HG03064 (cell line): Measurements from ENCODE around the gene CD93.

ENCODE experiments used
- ATAC-seq: cut with Tn5 transposase; IDR thresholded peaks from one replicate; pipeline ENCODE4 v1.9.1; 2021; ENCODE audit warnings: low read depth; ENCODE audit not compliant: unreplicated experiment

Gene CD93

GRCh38 chr20:23086056-23086566 is at the start of gene CD93:
Gene CD93, minus strand, starts transcription at chr20:23086324. Its CDS starts 132 bp downstream, at chr20:23086192.
- no peak for ATAC-seq

DNA sequence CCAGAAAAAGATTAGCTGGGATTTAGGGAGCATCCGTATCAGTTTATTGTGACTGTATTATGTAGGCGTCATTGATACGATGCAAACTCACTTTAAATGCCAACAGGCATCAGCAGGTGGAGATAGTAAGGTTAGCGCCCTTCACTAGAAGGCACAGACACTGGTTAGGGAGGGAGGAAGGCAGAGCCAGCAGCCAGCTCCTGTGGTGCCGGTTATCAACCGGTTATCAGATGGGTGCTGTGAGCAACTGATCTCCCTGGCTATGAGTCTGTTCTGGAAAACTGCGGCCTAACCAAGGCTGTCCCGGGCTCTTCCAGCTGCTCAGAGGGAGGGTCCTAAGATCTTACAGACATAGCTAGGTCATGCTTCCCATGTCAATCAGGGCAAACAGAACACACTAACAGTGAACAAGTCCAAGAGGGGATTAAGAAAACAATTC is 47.5 kb upstream of the CD93 start:
- no peak for ATAC-seq

DNA sequence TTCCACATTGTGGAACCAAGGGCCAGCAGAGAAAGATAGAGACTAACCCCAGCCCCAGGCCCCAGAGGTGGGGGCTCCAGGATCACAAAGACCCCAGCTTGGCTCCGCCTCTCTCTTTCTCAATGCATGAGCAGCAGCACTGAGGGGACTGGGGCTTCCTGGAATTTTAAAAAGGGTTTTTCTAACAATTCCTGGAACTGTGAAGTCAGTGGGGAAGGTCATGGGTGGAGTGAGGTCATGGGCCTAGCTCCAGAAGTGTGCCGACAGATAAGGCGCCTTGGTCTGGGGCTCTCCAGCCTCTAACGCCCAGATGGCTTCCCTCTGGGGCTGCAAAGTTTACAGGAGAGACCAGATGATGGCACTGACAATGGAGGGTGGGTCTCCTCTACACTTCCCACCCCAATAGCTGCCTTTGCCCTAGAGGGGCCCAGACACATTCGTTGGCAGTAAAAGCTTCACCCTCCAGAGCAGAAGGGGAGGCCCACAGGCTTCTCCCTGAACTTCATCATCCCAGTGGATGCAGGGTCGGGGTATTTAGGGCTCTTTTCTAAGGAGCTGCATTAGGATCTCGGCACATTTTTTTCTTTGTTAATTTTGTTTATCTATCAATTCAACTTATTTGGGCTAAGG is 46.9 kb upstream of the CD93 start:
- no peak for ATAC-seq

- ATAC-seq = no peak
These were observed 46.3 kb upstream of the CD93 start for GRCh38 chr20:23132293-23132929.

DNA sequence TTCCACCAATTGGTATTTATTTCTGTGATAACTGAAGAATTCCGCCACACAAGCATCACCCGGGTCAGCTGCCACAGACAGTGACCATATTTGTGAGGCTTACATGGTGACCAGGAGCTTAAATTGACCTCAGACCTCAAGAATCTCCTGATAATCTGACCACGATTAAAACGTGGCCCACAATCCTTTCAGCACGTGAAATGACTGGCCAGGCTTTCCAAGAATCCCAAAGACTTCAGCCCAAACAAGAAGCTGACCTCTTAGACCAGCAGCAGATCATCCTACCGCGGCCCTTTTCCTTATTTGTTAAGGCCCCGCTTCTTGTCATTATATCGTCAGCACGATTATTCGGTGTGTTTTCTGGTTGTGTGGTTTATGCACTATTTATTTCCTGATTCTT is 45.6 kb upstream of the CD93 start:
- ATAC-seq = no peak

GRCh38 chr20:23130622-23131140 is 44.6 kb upstream of the CD93 start:
- no peak for ATAC-seq

- ATAC-seq = no peak
These were observed 43.9 kb upstream of the CD93 start for GRCh38 chr20:23129891-23130621.

DNA sequence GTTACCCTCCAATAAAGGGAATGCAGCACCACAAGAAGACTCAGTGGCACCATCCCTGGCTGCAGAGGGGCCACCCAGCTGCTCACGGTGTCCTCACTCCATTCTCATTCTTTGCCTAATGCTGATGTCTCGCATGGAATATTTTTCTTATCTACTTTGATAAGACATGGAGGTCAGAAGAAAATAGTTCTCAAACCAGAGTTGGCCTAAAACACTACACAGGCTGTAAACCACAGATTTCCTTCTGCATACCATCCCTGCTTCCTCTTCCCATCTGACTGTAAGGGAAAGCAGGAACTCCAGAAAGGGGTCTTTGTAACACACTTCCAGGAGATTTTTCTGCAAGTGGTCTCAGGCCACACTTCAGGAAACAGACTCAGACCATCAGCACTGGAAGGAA is 43.1 kb upstream of the CD93 start:
- no peak for ATAC-seq

DNA sequence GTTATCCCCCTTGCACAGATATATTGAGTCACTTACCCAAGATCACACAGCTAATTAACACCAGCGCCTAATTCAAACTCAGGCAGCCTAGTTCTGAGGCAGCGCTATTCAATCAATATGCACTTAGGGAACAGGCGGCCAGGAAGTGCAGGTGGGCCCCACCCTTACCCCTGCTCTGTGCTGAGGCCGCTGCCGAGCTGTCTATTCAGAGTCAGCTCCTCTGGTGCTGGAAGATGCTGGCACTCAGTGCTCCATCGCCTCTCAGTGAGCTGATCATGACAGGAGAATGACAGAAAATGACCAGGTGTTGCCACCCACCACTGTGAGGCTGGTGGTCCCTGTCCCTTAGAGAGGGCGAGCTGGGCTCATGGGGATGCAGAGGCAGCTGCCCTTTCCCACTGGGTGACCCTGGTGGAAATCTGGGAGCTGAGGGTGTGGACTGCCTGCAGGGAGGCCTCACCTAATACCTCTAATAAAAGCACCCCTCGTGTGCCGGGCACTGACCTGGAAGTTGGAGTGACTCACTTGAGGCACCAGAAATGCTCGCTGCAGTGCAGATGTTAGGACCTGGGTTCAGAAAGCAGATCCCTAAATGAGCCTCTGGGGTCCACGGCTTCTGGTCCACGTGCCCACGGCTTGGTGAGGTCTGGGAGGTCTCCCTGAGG is 42.5 kb upstream of the CD93 start:
- ATAC-seq = no peak

DNA sequence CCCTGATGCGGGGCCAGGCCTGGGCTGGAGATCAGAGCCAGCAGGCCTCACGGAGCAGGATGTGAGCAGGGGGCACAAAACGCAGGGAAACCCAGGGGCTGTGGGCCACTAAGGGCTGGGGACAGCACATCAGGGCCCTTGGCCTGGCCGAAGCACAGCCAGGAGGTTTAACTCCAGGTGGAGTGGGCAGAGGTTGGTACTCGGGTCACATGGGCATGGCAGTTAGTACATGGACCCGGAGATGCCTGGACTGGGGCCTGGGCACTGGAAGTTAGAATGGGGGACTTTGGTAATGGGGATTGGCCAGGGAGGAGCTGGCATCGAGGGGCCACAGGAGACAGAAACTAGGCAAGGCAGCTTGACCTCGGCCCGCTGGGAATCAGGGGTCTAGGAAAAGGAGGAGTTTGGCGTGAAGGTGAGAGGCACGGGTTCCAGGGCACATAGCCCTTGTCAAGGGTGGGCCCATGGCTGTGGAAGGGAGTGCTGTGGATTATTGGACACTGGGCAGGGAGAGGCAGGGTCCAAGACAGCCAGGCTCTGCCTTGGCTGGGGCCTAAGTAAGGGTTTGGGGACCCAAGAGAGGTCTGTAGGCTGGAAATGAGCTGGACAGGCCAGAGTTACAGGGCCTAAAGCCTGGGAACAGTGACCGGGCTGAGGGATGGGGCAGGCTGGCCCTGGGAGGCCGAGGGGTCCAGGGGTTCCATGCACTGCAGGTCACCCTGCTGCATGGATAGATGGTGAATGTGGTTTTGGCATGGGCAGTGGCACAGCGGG is 41.6 kb upstream of the CD93 start:
- no peak for ATAC-seq

DNA sequence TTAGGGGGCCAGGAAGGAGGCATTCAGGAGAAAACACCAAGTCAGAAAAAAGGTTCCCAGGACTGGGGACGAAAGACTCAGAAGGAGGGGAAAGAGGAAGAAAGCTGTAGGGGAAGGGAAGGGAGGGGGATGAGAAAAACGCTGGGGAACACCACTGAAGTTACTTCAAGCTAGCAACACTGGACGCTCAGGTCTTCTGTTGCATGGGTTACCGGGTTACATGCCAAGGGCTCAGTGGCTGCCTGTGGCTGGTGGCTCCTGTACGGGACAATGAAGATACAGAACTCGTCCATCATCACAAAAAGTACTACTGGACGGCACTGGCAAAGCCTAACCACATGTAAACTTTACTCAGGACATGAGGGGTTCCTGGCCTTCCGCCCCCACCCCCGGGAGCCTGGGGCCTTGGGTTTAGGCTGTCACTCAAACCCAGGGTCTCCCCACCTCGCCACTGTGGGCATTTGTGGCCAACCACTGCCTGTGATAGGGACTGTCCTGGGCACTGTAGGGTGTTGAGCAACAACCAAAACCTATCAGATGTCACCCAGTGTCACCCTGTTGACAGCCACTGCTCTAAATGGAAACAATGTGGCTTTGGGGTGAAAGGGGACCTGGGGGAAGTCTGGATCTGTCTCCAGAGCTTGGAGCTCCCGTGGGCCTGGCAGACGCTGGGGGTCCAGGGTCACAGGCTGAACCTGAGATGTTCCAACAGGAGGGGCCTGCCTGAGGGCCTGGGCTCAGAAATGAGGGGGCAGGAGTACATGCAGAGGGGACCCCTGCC is 40.3 kb upstream of the CD93 start:
- no peak for ATAC-seq

DNA sequence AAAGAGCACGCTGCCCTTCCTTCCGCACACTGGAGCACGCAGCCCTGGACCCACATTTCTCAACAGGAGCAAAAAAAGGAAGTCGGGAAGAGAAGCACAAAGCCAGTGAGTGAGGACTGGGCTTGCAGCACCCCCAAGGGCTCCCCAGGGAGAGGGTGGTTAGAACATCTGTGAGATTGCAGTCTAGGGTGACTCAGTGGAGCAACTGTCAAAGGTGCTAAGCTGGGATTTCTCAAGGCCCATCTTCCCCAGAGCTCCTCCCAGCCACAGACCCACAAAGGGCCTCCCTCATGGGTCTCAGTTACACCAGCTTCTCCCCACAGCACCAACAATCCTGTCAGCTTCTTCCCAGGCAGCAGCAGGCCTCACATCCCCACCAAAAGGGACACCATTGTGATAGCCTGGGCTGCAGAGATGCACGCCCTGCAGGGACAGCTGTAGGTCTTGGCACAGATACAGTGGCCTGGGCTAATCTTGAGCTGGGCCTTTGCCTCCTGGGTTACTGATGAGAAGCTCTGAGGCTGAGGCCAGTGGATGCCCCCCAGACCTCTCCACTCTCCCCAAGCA is 39.6 kb upstream of the CD93 start:
- no peak for ATAC-seq

- no peak for ATAC-seq
These were observed 39.0 kb upstream of the CD93 start for GRCh38 chr20:23125159-23125558.

DNA sequence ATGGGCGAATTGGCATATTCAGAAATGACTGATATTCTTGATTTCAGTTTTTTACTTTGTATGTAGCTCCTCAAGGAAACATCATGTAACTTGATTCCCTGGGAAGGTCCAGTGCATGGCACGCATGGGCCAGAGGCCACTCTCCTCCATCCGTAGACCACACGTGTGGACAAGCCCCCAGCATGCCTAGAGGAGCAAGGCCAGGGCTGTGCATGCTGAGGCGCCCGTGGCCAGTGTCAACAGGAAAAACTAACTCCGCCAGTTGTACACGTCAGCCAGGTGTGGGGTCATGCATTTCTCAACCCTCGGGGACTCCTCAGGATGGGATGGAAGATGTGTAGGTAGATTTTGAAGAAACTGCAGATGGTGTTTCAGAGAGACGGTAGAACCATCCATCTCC is 37.8 kb upstream of the CD93 start:
- ATAC-seq = no peak

GRCh38 chr20:23122796-23123655 is 36.9 kb upstream of the CD93 start:
- ATAC-seq = no peak

DNA sequence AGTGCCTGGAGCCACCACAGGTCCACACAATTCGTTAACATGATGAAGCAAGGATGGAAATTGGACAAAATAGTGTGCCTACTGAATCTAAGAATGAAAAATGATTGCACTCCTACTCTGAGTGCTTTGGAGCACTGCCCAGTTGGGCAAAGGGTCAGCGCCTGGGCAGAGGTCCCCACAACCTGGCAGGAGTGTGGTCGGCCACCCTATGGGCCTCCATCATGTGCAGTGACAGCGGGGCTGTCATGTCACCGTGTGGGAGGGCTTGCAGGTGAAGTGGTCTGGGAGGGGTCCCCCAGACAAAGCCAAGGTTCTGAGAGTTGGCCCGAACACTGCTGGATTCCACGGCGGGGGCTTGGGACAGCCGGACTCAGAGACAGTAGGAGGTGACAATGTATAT is 36.2 kb upstream of the CD93 start:
- no peak for ATAC-seq

DNA sequence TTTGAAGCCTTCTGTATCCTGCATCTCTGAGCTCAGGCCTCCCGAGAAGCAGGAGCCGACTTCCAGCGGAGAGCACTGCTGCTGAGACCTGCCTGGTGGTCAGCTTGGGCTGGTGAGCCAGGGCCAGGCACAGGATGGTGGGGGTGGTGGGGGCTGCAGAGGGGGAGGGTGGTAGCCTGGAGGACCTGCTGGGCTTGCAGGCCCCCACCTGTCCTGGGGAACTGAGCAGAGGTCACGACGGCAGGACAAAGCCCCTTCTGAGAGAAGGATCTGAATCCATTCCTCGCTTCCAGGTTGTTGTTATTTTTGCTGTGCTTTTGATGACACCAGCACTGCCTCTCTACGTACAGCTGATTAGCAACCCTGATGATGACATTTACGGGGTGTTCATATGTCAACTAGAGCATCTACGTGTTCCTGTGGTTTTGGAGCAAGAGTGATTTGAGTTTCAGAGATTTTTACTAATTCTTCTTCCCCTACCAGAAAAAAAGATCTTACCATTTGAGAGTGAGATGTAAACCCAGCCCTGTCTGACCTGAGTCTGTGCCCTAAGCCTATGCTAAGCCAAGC is 35.7 kb upstream of the CD93 start:
- no peak for ATAC-seq
